Measurements from ENCODE around the gene CAMK4.

Gene CAMK4

GRCh38 chr5:111495159-111495558 lies 271.0 kb downstream of the CAMK4 start:
- no peak for DNase-seq

DNA sequence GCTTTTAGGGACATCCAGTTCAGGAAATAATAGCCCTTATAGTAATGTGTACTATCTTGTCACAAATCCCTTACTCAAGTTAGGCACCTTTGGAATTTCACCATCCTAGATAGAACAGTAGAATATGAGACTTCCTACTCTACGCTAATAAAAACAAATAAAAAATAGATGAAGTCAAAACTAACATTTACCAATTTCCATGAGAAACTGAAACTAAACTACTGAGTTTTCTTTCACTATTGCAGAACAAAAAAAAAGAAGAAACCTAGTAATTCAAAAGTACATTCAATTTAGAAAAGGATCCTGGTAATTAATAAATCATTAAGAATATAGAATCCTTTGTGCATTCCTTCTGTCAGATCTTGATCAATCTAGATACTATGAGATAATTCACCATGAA lies 274.2 kb downstream of the CAMK4 start:
- DNase-seq, result no peak

GRCh38 chr5:111502956-111503355 lies 278.8 kb downstream of the CAMK4 start:
- DNase-seq, result no peak

DNA sequence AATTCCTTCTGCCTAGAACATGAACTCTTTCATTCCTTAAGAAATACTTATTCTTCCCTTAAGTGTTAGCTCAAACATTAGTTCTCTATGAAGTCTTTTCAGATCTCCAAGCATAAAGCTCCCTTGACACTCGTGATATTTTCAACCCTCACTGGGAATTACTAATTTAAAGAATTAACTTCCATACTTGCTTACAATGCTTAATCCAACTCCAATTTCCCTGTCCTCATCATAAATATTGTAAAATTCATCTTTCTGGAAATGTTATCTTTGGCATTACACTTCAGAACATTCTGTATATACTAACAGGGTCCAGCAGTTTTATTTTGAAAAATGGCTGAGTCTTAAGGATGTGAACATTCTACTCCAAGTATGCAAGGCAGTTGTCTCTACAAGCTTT lies 280.9 kb downstream of the CAMK4 start:
- no peak for DNase-seq

DNA sequence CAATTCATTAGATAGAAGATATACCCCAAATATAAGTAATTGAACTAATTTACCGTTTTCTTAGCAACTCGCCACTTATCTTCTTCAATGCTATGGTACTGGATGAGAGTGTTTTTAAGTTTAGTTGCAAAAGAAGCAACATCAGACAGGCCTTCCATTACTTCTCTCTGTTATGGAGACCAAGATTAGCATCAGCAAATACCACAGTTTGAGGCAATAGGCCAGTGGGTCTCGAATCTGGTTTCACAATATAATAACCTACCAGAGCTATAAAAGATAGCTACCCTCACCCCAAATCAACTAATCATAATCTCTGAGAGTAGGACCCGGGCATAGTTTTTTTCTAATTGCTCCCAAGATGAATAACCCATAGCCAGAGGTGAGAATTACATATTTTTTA lies 283.1 kb downstream of the CAMK4 start:
- DNase-seq, result no peak

DNA sequence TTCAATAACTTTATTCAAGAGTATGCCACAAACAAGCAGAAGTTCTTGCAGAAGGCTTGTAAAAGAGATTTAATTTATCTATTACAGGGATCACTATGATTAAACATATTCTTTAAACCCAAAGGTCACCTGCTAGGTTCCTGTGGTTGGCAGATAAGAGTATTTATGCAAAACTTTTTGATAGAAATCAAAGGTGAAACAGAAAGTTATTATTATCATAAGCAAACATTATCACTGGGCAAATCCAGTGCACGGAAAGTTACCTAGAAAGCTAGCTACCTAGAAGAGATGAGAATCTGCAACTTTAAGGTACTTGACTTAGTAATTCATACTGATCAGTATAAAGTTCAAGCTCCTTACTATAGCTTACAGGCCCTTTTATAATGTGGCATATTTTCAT lies 284.9 kb downstream of the CAMK4 start:
- no peak for DNase-seq

GRCh38 chr5:111511174-111511830 lies 287.1 kb downstream of the CAMK4 start:
- no peak for DNase-seq

DNA sequence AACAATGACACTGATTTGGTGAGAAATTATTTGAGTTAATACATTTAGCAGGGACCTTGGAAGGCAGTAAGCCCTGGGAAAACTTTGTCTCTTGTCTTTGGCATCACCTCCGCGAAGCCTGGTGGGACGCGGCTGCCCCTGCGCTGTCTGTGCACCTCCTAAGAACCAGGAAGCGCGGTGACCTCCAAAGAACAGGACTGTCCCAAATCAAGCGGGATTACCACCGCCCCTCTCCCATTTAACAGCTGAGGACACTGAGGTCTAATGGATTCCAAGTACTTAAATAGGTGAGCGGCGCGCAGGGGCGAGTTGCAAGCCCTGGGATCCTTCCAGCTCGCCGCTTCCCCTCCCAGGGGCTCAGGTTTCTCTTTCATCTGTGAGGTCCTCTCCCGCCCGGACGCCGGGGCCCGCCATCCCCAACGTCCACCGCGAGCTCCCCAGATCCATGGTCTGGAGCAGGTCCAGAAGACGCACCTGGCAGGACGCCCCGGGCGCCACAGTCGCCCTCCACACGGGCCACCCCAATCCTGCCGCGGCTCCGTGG lies 287.7 kb downstream of the CAMK4 start:
- no peak for DNase-seq

GRCh38 chr5:111512375-111513130 lies 288.4 kb downstream of the CAMK4 start, which contains the start of gene STARD4:
TSS of gene STARD4 (minus strand) at chr5:111512535. CDS start at chr5:111507433, 5,102 bp downstream.
- DNase-seq, result peak; percentile 93

DNA sequence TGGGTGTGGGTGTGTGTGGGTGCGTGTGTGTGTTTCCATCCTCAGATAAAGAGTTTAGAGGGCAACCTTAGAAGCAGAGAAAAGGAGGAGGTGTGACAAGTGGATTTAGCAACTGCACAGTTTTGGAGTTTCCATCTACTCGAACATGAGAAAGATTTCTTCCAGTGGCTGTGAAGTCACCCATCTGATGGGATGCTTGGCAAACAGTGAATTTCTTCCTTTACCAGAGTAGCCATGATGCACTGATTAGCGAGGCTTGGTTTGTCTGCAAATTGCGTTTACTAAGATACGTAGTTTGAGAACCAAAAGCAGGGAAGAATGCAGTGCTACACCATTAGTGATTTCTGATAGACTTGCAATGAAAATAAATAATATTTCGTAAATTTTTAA lies 288.9 kb downstream of the CAMK4 start:
- DNase-seq, result no peak

DNA sequence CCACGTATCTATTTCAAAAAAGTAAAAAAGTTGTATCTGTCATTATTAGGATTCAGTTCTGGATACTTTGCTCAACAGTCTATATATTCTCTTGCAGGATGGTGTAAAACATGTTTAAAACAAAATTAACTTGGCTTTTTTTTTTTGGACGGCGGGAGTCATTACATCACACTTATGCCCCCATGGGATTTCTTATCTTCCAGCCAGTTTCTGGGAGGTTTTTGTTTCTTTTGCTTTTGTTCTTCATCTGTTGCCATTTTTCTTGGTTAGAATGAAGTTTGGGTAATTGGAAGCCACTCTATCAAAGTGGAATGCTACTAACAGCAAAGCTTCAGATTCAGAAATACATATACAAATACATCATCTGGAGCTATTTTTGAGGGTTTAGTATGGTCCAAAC lies 289.9 kb downstream of the CAMK4 start:
- DNase-seq, result no peak

- DNase-seq, result no peak
These were observed 293.8 kb downstream of the CAMK4 start for GRCh38 chr5:111517853-111518501.

DNA sequence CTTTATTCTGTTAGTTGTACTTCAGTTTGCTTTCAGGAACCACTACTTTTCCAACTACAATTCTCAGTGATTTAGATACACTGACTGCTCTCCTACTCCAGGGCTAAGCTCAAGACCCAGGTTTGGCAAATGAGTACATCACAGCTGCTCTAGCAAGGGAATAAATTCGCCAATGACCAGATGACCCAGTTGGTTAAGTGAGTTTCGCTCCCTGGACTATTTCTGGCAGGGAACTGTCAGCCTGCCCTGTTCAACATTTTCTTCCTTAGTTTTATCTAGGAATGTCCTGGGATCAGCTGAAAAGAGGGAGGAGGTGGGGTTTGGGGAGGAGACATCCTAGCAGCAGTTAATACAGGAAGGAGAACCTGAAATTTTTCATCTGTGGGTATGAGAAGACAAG lies 294.6 kb downstream of the CAMK4 start:
- no peak for DNase-seq

- DNase-seq, result no peak
These were observed 296.7 kb downstream of the CAMK4 start for GRCh38 chr5:111520908-111521307.

DNA sequence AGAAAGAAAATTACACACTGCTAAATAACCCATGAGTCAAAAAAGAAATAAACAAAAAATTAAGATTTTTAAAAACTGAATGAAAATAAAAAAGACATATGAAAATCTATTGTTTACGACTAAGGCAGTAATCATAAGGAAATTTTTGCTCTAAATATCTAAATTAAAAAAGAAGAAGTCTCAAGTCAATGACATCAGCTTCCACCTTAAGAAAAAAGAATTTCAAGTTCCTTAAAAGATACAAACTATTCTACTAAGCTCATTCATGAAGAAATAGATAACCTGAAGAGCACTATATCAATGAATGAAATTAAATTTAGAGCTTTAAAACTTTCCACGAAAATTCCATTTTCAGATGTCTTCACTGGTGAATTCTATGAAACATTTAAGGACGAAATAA lies 303.9 kb downstream of the CAMK4 start:
- DNase-seq, result no peak

- DNase-seq, result no peak
These were observed 306.1 kb downstream of the CAMK4 start for GRCh38 chr5:111530298-111530740.

- DNase-seq, result no peak
These were observed 308.9 kb downstream of the CAMK4 start for GRCh38 chr5:111532886-111533582.

- no peak for DNase-seq
These were observed 311.8 kb downstream of the CAMK4 start for GRCh38 chr5:111535879-111536549.

DNA sequence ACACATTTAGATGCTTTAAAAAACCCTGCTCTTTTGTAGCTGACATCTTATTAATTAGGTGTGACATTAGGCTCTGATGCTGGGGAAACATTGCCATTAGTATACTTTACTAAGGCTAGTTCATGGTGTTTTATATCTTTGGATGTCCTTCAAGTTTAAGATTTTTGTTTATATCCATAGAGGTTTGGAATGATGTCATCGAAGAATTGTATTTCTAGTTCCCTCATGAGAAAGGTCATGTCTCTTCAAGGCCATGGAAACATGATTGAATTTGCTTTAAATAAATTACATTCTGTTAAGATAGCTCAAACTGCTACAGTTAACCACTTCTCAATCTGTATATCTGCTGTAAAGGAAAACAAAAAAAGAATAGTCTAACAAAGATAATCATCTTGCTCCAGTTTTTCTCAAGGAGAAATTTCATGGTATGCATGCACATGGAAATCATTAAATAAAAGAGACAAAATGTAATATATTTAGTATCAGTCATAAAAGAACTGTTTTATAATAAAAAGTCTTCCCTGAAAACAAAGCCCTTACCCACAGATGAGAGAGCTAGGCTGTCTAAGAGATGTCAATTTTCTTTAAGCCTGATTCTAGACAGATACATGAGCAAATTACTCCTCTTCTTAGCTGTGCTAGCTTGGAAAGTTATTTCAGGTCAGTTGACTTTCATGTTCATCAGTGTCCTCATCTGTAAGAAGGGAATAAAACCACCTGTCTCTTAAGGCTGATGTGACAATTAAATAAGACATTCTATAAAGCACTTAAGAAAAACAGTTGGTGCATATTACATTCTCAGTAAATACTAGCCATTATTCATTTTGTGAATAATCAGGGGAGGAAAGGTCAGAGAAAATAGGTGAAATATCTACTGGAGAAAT lies 313.2 kb downstream of the CAMK4 start:
- DNase-seq, result no peak
